GM18907 (cell line): Measurements from ENCODE around the gene FAT1.

Experiments used
- ATAC-seq: cut with Tn5 transposase; IDR thresholded peaks from one replicate; pipeline ENCODE4 v1.9.1; 2021; ENCODE audit warnings: mild to moderate bottlenecking, moderate library complexity; ENCODE audit not compliant: unreplicated experiment

The FAT1 gene

GRCh38 chr4:186752325-186752724 is 28.7 kb upstream of the FAT1 start:
- no peak for ATAC-seq

GRCh38 chr4:186749611-186750281 is 26.1 kb upstream of the FAT1 start:
- no peak for ATAC-seq

- no peak for ATAC-seq
Observed at GRCh38 chr4:186746581-186746980, 22.9 kb upstream of the FAT1 start.

GRCh38 chr4:186743261-186743660 is 19.6 kb upstream of the FAT1 start:
- no peak for ATAC-seq

- ATAC-seq: no peak
Observed at GRCh38 chr4:186740822-186741221, 17.2 kb upstream of the FAT1 start.

- no peak for ATAC-seq
Observed at GRCh38 chr4:186739802-186740434, 16.3 kb upstream of the FAT1 start.

- ATAC-seq: no peak
Observed at GRCh38 chr4:186739317-186739716, 15.7 kb upstream of the FAT1 start.

- no peak for ATAC-seq
Observed at GRCh38 chr4:186738421-186738820, 14.8 kb upstream of the FAT1 start.

GRCh38 chr4:186737427-186737826 is 13.8 kb upstream of the FAT1 start:
- no peak for ATAC-seq

GRCh38 chr4:186736466-186736865 is 12.8 kb upstream of the FAT1 start:
- no peak for ATAC-seq

- no peak for ATAC-seq
Observed at GRCh38 chr4:186734251-186734650, 10.6 kb upstream of the FAT1 start.

- ATAC-seq: no peak
Observed at GRCh38 chr4:186733778-186734177, 10.1 kb upstream of the FAT1 start.

GRCh38 chr4:186730621-186731020 is 7.0 kb upstream of the FAT1 start:
- no peak for ATAC-seq

GRCh38 chr4:186729856-186730255 is 6.2 kb upstream of the FAT1 start:
- no peak for ATAC-seq

GRCh38 chr4:186728631-186729271 is 5.1 kb upstream of the FAT1 start:
- no peak for ATAC-seq

GRCh38 chr4:186727977-186728519 is 4.4 kb upstream of the FAT1 start:
- ATAC-seq: no peak

- ATAC-seq: no peak
Observed at GRCh38 chr4:186727169-186727976, 3.7 kb upstream of the FAT1 start.

GRCh38 chr4:186726426-186727168 is 2.9 kb upstream of the FAT1 start:
- ATAC-seq: no peak

GRCh38 chr4:186725469-186726425 is 2.1 kb upstream of the FAT1 start:
- no peak for ATAC-seq
